GM23338 (cell line): Measurements from ENCODE around the gene ATP10A. TPM values are rescaled to one million over a fixed set of nuclear protein-coding genes. Genes with fewer than 3 reads are reported as not detected.

Source experiments
- ATAC-seq: fragments of 200-7000 bp; cut with Tn5 transposase; 3 replicates; pipeline ENCODE4 v1.9.1; 2020
- DNase-seq: peaks from one replicate; pipeline ENCODE4 v3.0.0-alpha.2; 2015; ENCODE audit warnings: low spot score
- H2AFZ ChIP-seq: fragments of 200-600 bp; sonication (generic); 2 replicates; pipeline ENCODE4 v1.8.0; 2016; ENCODE audit warnings: antibody characterized with exemption, mild to moderate bottlenecking, moderate library complexity
- H3F3A ChIP-seq: fragments of 200-600 bp; sonication (generic); replicated peaks from 2 replicates; pipeline ENCODE4 v1.8.0; 2017; ENCODE audit warnings: antibody characterized with exemption, mixed run types, low read depth
- H3K27ac ChIP-seq: fragments of 200-600 bp; sonication (generic); 2 replicates; pipeline ENCODE4 v1.6.1; 2016; ENCODE audit warnings: low read depth
- H3K27me3 ChIP-seq: fragments of 200-600 bp; sonication (generic); 2 replicates; pipeline ENCODE4 v1.8.0; 2016; ENCODE audit warnings: mild to moderate bottlenecking, mixed run types, moderate library complexity; ENCODE audit not compliant: insufficient read depth
- H3K36me3 ChIP-seq: fragments of 200-600 bp; sonication (generic); 2 replicates; pipeline ENCODE4 v1.8.0; 2016; ENCODE audit warnings: mild to moderate bottlenecking; ENCODE audit not compliant: insufficient read depth
- H3K4me1 ChIP-seq: fragments of 200-600 bp; sonication (generic); 2 replicates; pipeline ENCODE4 v1.8.0; 2016; ENCODE audit warnings: mild to moderate bottlenecking, moderate library complexity; ENCODE audit not compliant: insufficient read depth
- H3K4me2 ChIP-seq: fragments of 200-600 bp; sonication (generic); 2 replicates; pipeline ENCODE4 v1.7.1; 2017; ENCODE audit warnings: mixed run types
- H3K4me3 ChIP-seq: fragments of 200-600 bp; sonication (generic); 2 replicates; pipeline ENCODE4 v1.6.1; 2016; ENCODE audit warnings: mixed run types
- H3K79me2 ChIP-seq: fragments of 200-600 bp; sonication (generic); replicated peaks from 2 replicates; pipeline ENCODE4 v1.8.0; 2017; ENCODE audit warnings: mild to moderate bottlenecking; ENCODE audit not compliant: insufficient read depth
- H3K9me2 ChIP-seq: fragments of 200-600 bp; sonication (generic); 2 replicates; pipeline ENCODE4 v1.8.0; 2017; ENCODE audit not compliant: insufficient read depth
- H4K20me1 ChIP-seq: fragments of 200-600 bp; sonication (generic); replicated peaks from 2 replicates; pipeline ENCODE4 v1.8.0; 2017; ENCODE audit warnings: mild to moderate bottlenecking; ENCODE audit not compliant: insufficient read depth
- H3K27ac Mint-ChIP-seq: 2 replicates; pipeline ENCODE4 v1.8.0; 2020; ENCODE audit warnings: inconsistent platforms, mild to moderate bottlenecking, moderate library complexity, mixed read lengths
- H3K27me3 Mint-ChIP-seq: 3 replicates; pipeline ENCODE4 v1.8.0; 2022; ENCODE audit warnings: low read depth, mild to moderate bottlenecking, moderate library complexity, mixed read lengths, inconsistent platforms; ENCODE audit not compliant: insufficient read depth, poor library complexity
- H3K36me3 Mint-ChIP-seq: 3 replicates; pipeline ENCODE4 v1.8.0; 2021; ENCODE audit warnings: low read depth, mild to moderate bottlenecking, inconsistent platforms, moderate library complexity, mixed read lengths
- H3K4me1 Mint-ChIP-seq: 3 replicates; pipeline ENCODE4 v1.8.0; 2020; ENCODE audit warnings: mild to moderate bottlenecking, inconsistent platforms, mixed read lengths
- H3K4me3 Mint-ChIP-seq: 3 replicates; pipeline ENCODE4 v1.8.0; 2021; ENCODE audit warnings: moderate library complexity, mild to moderate bottlenecking, inconsistent platforms, mixed read lengths
- H3K9me3 Mint-ChIP-seq: 3 replicates; pipeline ENCODE4 v1.8.0; 2020; ENCODE audit warnings: moderate library complexity, mild to moderate bottlenecking, inconsistent platforms, mixed read lengths
- CREB1 ChIP-seq: fragments of 250-450 bp; sonication (Bioruptor Pico); IDR thresholded peaks from 2 replicates; pipeline ENCODE4 v1.5.0; 2020; ENCODE audit warnings: low read depth, mild to moderate bottlenecking, moderate library complexity
- EZH2 ChIP-seq: fragments of 200-600 bp; sonication (generic); IDR thresholded peaks from one replicate; pipeline ENCODE4 v1.8.0; 2017; ENCODE audit warnings: antibody characterized with exemption, mild to moderate bottlenecking, low read depth; ENCODE audit not compliant: unreplicated experiment
- EZH2phosphoT487 ChIP-seq: fragments of 200-600 bp; sonication (generic); IDR thresholded peaks from one replicate; pipeline ENCODE4 v1.8.1; 2018; ENCODE audit warnings: antibody characterized with exemption; ENCODE audit not compliant: unreplicated experiment
- NANOG ChIP-seq: IDR thresholded peaks from 2 replicates; pipeline ENCODE4 v1.6.1; 2016; ENCODE audit warnings: antibody characterized with exemption, borderline replicate concordance
- POLR2AphosphoS5 ChIP-seq: IDR thresholded peaks from 2 replicates; pipeline ENCODE4 v1.6.1; 2016; ENCODE audit warnings: antibody characterized with exemption, low read depth
- STAT1 ChIP-seq: IDR thresholded peaks from one replicate; pipeline ENCODE4 v1.6.1; 2016; ENCODE audit warnings: antibody characterized with exemption; ENCODE audit not compliant: unreplicated experiment
- ZNF114 ChIP-seq: fragments of 250-450 bp; sonication (Bioruptor Pico); IDR thresholded peaks from 2 replicates; pipeline ENCODE4 v1.5.0; 2020; ENCODE audit warnings: mild to moderate bottlenecking, moderate library complexity
- polyA plus RNA-seq: library from polyadenylated mRNA; unstranded; fragments of >200 nt; fragmentation: Nextera tagmentation; extraction: Ambion mirVana; gene quantifications from 2 replicates; pipeline ENCODE4 v1.2.1, GENCODE V29; 2016
- total RNA-seq: library from RNA; depleted of rRNA; stranded (reverse); fragments of >200 nt; shearing (Covaris generic); gene quantifications from 2 replicates; pipeline ENCODE4 v1.2.3, GENCODE V29; 2014
- TF ChIP-seq, protein P1 (sequence below): fragments of 250-450 bp; sonication (Bioruptor Pico); IDR thresholded peaks from 2 replicates; pipeline ENCODE4 v1.5.0; 2020; ENCODE audit warnings: mild to moderate bottlenecking, moderate library complexity

ATP10A gene
- total and polyA plus RNA-seq, 2 experiments from 2014 or later = 0.36 to 5.6 TPM

DNA sequence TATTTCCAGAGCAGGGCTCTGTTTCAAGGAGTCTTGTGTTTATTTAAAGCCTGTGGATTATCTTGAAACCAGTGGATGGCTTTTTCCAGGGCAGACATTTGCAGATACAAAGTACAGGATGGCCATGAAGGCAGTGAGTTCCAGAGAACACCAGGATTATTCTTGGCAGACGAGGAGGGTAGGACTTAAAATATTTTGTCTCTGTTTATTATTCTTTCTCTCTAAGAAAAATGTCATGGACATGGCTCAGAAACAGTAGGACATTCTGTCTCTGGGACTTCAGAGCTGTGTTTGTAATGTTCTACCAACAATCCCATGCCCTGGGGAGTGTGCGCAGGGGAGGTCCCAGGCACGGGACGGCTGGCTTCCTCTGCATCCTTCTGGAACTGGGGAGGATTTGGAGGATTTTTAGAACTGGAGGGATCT lies 125.9 kb downstream of the ATP10A start (continued):
- TF ChIP-seq, protein P1, sequence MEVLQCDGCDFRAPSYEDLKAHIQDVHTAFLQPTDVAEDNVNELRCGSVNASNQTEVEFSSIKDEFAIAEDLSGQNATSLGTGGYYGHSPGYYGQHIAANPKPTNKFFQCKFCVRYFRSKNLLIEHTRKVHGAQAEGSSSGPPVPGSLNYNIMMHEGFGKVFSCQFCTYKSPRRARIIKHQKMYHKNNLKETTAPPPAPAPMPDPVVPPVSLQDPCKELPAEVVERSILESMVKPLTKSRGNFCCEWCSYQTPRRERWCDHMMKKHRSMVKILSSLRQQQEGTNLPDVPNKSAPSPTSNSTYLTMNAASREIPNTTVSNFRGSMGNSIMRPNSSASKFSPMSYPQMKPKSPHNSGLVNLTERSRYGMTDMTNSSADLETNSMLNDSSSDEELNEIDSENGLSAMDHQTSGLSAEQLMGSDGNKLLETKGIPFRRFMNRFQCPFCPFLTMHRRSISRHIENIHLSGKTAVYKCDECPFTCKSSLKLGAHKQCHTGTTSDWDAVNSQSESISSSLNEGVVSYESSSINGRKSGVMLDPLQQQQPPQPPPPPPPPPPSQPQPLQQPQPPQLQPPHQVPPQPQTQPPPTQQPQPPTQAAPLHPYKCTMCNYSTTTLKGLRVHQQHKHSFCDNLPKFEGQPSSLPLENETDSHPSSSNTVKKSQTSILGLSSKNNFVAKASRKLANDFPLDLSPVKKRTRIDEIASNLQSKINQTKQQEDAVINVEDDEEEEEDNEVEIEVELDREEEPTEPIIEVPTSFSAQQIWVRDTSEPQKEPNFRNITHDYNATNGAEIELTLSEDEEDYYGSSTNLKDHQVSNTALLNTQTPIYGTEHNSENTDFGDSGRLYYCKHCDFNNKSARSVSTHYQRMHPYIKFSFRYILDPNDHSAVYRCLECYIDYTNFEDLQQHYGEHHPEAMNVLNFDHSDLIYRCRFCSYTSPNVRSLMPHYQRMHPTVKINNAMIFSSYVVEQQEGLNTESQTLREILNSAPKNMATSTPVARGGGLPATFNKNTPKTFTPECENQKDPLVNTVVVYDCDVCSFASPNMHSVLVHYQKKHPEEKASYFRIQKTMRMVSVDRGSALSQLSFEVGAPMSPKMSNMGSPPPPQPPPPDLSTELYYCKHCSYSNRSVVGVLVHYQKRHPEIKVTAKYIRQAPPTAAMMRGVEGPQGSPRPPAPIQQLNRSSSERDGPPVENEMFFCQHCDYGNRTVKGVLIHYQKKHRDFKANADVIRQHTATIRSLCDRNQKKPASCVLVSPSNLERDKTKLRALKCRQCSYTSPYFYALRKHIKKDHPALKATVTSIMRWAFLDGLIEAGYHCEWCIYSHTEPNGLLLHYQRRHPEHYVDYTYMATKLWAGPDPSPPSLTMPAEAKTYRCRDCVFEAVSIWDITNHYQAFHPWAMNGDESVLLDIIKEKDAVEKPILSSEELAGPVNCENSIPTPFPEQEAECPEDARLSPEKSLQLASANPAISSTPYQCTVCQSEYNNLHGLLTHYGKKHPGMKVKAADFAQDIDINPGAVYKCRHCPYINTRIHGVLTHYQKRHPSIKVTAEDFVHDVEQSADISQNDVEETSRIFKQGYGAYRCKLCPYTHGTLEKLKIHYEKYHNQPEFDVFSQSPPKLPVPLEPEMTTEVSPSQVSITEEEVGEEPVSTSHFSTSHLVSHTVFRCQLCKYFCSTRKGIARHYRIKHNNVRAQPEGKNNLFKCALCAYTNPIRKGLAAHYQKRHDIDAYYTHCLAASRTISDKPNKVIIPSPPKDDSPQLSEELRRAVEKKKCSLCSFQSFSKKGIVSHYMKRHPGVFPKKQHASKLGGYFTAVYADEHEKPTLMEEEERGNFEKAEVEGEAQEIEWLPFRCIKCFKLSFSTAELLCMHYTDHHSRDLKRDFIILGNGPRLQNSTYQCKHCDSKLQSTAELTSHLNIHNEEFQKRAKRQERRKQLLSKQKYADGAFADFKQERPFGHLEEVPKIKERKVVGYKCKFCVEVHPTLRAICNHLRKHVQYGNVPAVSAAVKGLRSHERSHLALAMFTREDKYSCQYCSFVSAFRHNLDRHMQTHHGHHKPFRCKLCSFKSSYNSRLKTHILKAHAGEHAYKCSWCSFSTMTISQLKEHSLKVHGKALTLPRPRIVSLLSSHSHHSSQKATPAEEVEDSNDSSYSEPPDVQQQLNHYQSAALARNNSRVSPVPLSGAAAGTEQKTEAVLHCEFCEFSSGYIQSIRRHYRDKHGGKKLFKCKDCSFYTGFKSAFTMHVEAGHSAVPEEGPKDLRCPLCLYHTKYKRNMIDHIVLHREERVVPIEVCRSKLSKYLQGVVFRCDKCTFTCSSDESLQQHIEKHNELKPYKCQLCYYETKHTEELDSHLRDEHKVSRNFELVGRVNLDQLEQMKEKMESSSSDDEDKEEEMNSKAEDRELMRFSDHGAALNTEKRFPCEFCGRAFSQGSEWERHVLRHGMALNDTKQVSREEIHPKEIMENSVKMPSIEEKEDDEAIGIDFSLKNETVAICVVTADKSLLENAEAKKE (CRISPR knock-in tag) = no peak
- TF ChIP-seq POLR2AphosphoS5 (no peak), EZH2 (no peak), CREB1 (CRISPR knock-in tag) (no peak), NANOG (no peak)

DNA sequence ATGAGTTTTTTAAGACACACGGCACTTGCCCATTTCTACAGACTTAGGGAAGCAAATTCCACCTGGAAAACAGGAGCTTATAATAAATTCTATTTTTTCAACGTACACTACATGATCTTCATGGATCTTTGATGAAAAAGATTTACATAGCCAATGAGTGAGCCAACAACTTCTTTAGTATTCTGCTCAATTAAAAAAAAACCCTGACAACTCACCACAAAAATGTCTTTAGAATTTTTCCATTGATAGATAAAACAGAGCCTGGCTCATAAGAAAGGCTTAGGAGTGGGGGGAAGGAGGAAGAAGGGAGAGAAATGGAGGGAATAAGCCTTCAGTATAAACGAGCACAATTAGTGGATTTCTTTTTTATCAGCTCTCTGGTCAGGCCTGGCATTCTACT lies 126.7 kb downstream of the ATP10A start:
- Mint-ChIP-seq H3K27ac (no peak overlapping the region), H3K4me1 (no peaks in the 10 kb centered on the region; the same call in 2 of the 3 replicates), H3K9me3 (no peaks in the 10 kb centered on the region), H3K4me3 (no peak overlapping the region), H3K36me3 (no peaks in the 10 kb centered on the region), H3K27me3 (peaks cover 2% of the 10 kb centered on the region)
- no peak for ATAC-seq
- H3K4me1 ChIP-seq = no peaks in the 10 kb centered on the region
- no peak overlapping the region for H2AFZ ChIP-seq
- no peaks in the 10 kb centered on the region for H4K20me1 ChIP-seq
- H3K79me2 ChIP-seq = no peaks in the 10 kb centered on the region
- no peak overlapping the region for H3K4me3 ChIP-seq
- H3K27ac ChIP-seq = no peak overlapping the region
- H3F3A ChIP-seq = no peaks in the 10 kb centered on the region
- no peaks in the 10 kb centered on the region for H3K36me3 ChIP-seq
- H3K4me2 ChIP-seq = no peak overlapping the region
- DNase-seq = no peak
- H3K9me2 ChIP-seq = no peaks in the 10 kb centered on the region
- no peaks in the 10 kb centered on the region for H3K27me3 ChIP-seq
- TF ChIP-seq EZH2phosphoT487 (no peak), ZNF114 (CRISPR knock-in tag) (no peak), POLR2AphosphoS5 (no peak), STAT1 (no peak), EZH2 (no peak), NANOG (no peak)
- TF ChIP-seq, protein P1 (CRISPR knock-in tag) = no peak
